ENCODE data around the gene FAM53B.
A peak's percentile ranks its signal among the peaks of the same experiment; 100 is the strongest.

The FAM53B gene

DNA sequence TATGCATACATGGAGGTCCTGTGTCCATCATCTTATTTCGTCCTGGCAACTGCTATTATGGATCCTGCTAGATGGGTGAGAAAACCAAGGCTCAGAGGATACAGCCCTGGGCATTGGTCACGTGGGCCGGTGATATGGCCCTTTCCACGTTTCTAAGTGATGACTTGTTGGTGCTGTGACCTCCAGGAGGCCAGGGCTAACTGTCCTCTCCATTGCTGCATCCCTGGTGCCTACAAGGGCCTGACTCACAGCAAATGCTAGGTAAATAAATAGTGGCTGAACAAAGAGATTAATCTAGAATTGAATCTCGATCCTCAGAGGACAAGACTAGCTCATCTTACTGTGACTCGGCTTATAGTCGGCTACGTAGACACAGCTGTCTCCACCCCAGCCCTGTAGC is 78.6 kb downstream of the FAM53B start:
- Histone ChIP-seq H3K4me3 (ENCODE audit: low read depth, low read length) (no peak overlapping the region), H4K12ac (ENCODE audit: low read depth, low read length) (no peak overlapping the region), H3K4ac (ENCODE audit: low read depth, low read length) (no peak overlapping the region), H3K27ac (ENCODE audit: low read depth, low read length) (no peak overlapping the region), H3K9me3 (ENCODE audit: insufficient read depth, low read depth, low read length) (no peaks in the 10 kb centered on the region), H2BK5ac (ENCODE audit: low read depth, low read length, poor library complexity) (no peak overlapping the region), H2AK5ac (ENCODE audit: low read length) (no peak overlapping the region), H3K4me1 (ENCODE audit: control insufficient read depth in 1 of 2, insufficient read depth in 2 of 2, low read length in 2 of 2) (peaks cover 3 to 11% of the 10 kb centered on the region in 2 experiments), H3K9ac (ENCODE audit: low read length) (no peak overlapping the region), H3K23ac (ENCODE audit: low read length) (no peak overlapping the region), H3K79me1 (ENCODE audit: low read length) (no peaks in the 10 kb centered on the region), H2BK12ac (ENCODE audit: low read length) (no peak overlapping the region), H4K91ac (ENCODE audit: low read depth, low read length) (no peak overlapping the region), H3K14ac (ENCODE audit: low read length) (no peak overlapping the region), H3K79me2 (ENCODE audit: control insufficient read depth, insufficient read depth, low read length, poor library complexity) (peaks cover 3% of the 10 kb centered on the region), H4K8ac (ENCODE audit: low read depth, low read length) (no peak overlapping the region), H3K18ac (ENCODE audit: low read length) (no peak overlapping the region), H3K27me3 (ENCODE audit: insufficient read depth, low read length) (no peaks in the 10 kb centered on the region), H2BK120ac (ENCODE audit: insufficient read depth, low read length, poor library complexity) (no peak overlapping the region), H3K36me3 (ENCODE audit: control insufficient read depth in 1 of 2, insufficient read depth in 2 of 2, low read length in 2 of 2) (peaks cover 7 to 9% of the 10 kb centered on the region in 2 experiments), H3K4me2 (ENCODE audit: low read length) (no peak overlapping the region), H2AFZ (ENCODE audit: insufficient read depth, low read length, poor library complexity) (no peak overlapping the region)
- DNase-seq = peak; percentile 44 to 60
- WGBS (ENCODE audit: extremely low coverage, insufficient coverage, insufficient read length) = no CpG with 5 or more reads among the region's 8 CpGs

GRCh38 chr10:124665091-124665490 is 79.1 kb downstream of the FAM53B start:
- no peak overlapping the region for H2BK120ac ChIP-seq (ENCODE audit: insufficient read depth, low read length, poor library complexity)
- no CpG with 5 or more reads among the region's 2 CpGs for WGBS (ENCODE audit: extremely low coverage, insufficient coverage, insufficient read length)
- no peak overlapping the region for H2BK5ac ChIP-seq (ENCODE audit: low read depth, low read length, poor library complexity)
- H3K23ac ChIP-seq (ENCODE audit: low read length) = no peak overlapping the region
- no peak overlapping the region for H3K9ac ChIP-seq (ENCODE audit: low read length)
- H3K27me3 ChIP-seq (ENCODE audit: insufficient read depth, low read length) = no peaks in the 10 kb centered on the region
- H3K14ac ChIP-seq (ENCODE audit: low read length) = no peak overlapping the region
- no peaks in the 10 kb centered on the region for H3K79me1 ChIP-seq (ENCODE audit: low read length)
- DNase-seq = no peak
- no peak overlapping the region for H3K4me3 ChIP-seq (ENCODE audit: low read depth, low read length)
- H3K4ac ChIP-seq (ENCODE audit: low read depth, low read length) = no peak overlapping the region
- peaks cover 3% of the 10 kb centered on the region for H3K79me2 ChIP-seq (ENCODE audit: control insufficient read depth, insufficient read depth, low read length, poor library complexity)
- H3K9me3 ChIP-seq (ENCODE audit: insufficient read depth, low read depth, low read length) = no peaks in the 10 kb centered on the region
- no peak overlapping the region for H4K91ac ChIP-seq (ENCODE audit: low read depth, low read length)
- H3K4me2 ChIP-seq (ENCODE audit: low read length) = no peak overlapping the region
- peaks cover 7 to 9% of the 10 kb centered on the region in 2 experiments for H3K36me3 ChIP-seq (ENCODE audit: control insufficient read depth in 1 of 2, insufficient read depth in 2 of 2, low read length in 2 of 2)
- no peak overlapping the region for H2AFZ ChIP-seq (ENCODE audit: insufficient read depth, low read length, poor library complexity)
- no peak overlapping the region for H2BK12ac ChIP-seq (ENCODE audit: low read length)
- H3K4me1 ChIP-seq (ENCODE audit: control insufficient read depth in 1 of 2, insufficient read depth in 2 of 2, low read length in 2 of 2) = peaks cover 3 to 7% of the 10 kb centered on the region in 2 experiments
- no peak overlapping the region for H3K27ac ChIP-seq (ENCODE audit: low read depth, low read length)
- H2AK5ac ChIP-seq (ENCODE audit: low read length) = no peak overlapping the region
- H3K18ac ChIP-seq (ENCODE audit: low read length) = no peak overlapping the region
- H4K12ac ChIP-seq (ENCODE audit: low read depth, low read length) = no peak overlapping the region
- H4K8ac ChIP-seq (ENCODE audit: low read depth, low read length) = no peak overlapping the region

DNA sequence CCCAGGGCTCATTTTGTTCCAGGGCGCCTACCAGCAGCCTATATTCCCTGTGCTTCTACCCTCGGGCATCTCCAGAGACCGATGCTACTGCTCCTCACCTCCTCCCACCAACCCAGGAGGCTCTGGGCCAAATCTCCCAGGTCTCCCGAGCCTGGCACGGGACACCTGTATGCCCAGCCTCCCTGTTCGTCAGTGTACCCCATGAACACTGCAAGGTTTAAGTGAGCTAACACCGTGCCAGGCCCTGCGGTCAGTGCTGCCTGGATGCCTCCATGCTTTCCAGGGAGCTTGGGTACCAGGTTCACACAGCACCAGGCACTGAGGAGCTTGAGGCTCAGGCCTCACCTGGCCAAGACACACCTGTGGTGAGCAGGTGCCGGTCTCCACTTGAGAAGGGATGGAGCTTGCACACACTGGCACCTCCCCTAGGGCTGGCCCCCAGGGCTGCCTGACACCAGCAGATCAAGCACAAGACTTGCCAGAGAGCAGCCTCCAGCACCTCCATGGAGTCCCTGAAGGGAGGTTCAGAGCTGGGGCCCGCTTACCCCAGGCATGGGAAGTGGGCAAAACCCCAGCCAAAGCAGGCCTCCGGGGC is 80.3 kb downstream of the FAM53B start:
- no peak overlapping the region for H2AFZ ChIP-seq (ENCODE audit: insufficient read depth, low read length, poor library complexity)
- H2BK5ac ChIP-seq (ENCODE audit: low read depth, low read length, poor library complexity) = no peak overlapping the region
- H4K8ac ChIP-seq (ENCODE audit: low read depth, low read length) = no peak overlapping the region
- DNase-seq = no peak
- H3K9me3 ChIP-seq (ENCODE audit: insufficient read depth, low read depth, low read length) = no peaks in the 10 kb centered on the region
- H3K14ac ChIP-seq (ENCODE audit: low read length) = no peak overlapping the region
- H3K18ac ChIP-seq (ENCODE audit: low read length) = no peak overlapping the region
- H3K4me1 ChIP-seq (ENCODE audit: control insufficient read depth in 1 of 2, insufficient read depth in 2 of 2, low read length in 2 of 2) = peaks cover 3 to 7% of the 10 kb centered on the region in 2 experiments
- no peak overlapping the region for H3K4me2 ChIP-seq (ENCODE audit: low read length)
- peaks cover 3% of the 10 kb centered on the region for H3K79me2 ChIP-seq (ENCODE audit: control insufficient read depth, insufficient read depth, low read length, poor library complexity)
- H3K36me3 ChIP-seq (ENCODE audit: control insufficient read depth in 1 of 2, insufficient read depth in 2 of 2, low read length in 2 of 2) = peaks cover 7 to 9% of the 10 kb centered on the region in 2 experiments
- H3K4ac ChIP-seq (ENCODE audit: low read depth, low read length) = no peak overlapping the region
- no peak overlapping the region for H2AK5ac ChIP-seq (ENCODE audit: low read length)
- H4K12ac ChIP-seq (ENCODE audit: low read depth, low read length) = no peak overlapping the region
- no peak overlapping the region for H2BK12ac ChIP-seq (ENCODE audit: low read length)
- no peak overlapping the region for H3K4me3 ChIP-seq (ENCODE audit: low read depth, low read length)
- no peak overlapping the region for H2BK120ac ChIP-seq (ENCODE audit: insufficient read depth, low read length, poor library complexity)
- H3K27ac ChIP-seq (ENCODE audit: low read depth, low read length) = no peak overlapping the region
- no peaks in the 10 kb centered on the region for H3K79me1 ChIP-seq (ENCODE audit: low read length)
- H3K9ac ChIP-seq (ENCODE audit: low read length) = no peak overlapping the region
- H3K27me3 ChIP-seq (ENCODE audit: insufficient read depth, low read length) = no peaks in the 10 kb centered on the region
- no peak overlapping the region for H3K23ac ChIP-seq (ENCODE audit: low read length)
- no peak overlapping the region for H4K91ac ChIP-seq (ENCODE audit: low read depth, low read length)
- no CpG with 5 or more reads among the region's 11 CpGs for WGBS (ENCODE audit: extremely low coverage, insufficient coverage, insufficient read length)

- H3K4ac ChIP-seq (ENCODE audit: low read depth, low read length) = no peak overlapping the region
- H3K9ac ChIP-seq (ENCODE audit: low read length) = no peak overlapping the region
- H4K12ac ChIP-seq (ENCODE audit: low read depth, low read length) = no peak overlapping the region
- no peak overlapping the region for H4K8ac ChIP-seq (ENCODE audit: low read depth, low read length)
- no peak overlapping the region for H3K18ac ChIP-seq (ENCODE audit: low read length)
- no peaks in the 10 kb centered on the region for H3K9me3 ChIP-seq (ENCODE audit: insufficient read depth, low read depth, low read length)
- H3K4me3 ChIP-seq (ENCODE audit: low read depth, low read length) = no peak overlapping the region
- H3K27me3 ChIP-seq (ENCODE audit: insufficient read depth, low read length) = no peaks in the 10 kb centered on the region
- no peaks in the 10 kb centered on the region for H3K79me2 ChIP-seq (ENCODE audit: control insufficient read depth, insufficient read depth, low read length, poor library complexity)
- no peak overlapping the region for H2BK12ac ChIP-seq (ENCODE audit: low read length)
- peaks cover 7 to 9% of the 10 kb centered on the region in 2 experiments for H3K36me3 ChIP-seq (ENCODE audit: control insufficient read depth in 1 of 2, insufficient read depth in 2 of 2, low read length in 2 of 2)
- no peak overlapping the region for H2BK5ac ChIP-seq (ENCODE audit: low read depth, low read length, poor library complexity)
- H2BK120ac ChIP-seq (ENCODE audit: insufficient read depth, low read length, poor library complexity) = no peak overlapping the region
- no peak overlapping the region for H3K23ac ChIP-seq (ENCODE audit: low read length)
- H2AK5ac ChIP-seq (ENCODE audit: low read length) = no peak overlapping the region
- H4K91ac ChIP-seq (ENCODE audit: low read depth, low read length) = no peak overlapping the region
- no peaks in the 10 kb centered on the region for H3K79me1 ChIP-seq (ENCODE audit: low read length)
- H2AFZ ChIP-seq (ENCODE audit: insufficient read depth, low read length, poor library complexity) = no peak overlapping the region
- no peak for DNase-seq
- WGBS (ENCODE audit: extremely low coverage, insufficient coverage, insufficient read length) = no CpG with 5 or more reads among the region's 8 CpGs
- no peak overlapping the region for H3K14ac ChIP-seq (ENCODE audit: low read length)
- H3K4me1 ChIP-seq (ENCODE audit: control insufficient read depth in 1 of 2, insufficient read depth in 2 of 2, low read length in 2 of 2) = peaks cover 3 to 7% of the 10 kb centered on the region in 2 experiments
- H3K4me2 ChIP-seq (ENCODE audit: low read length) = no peak overlapping the region
- no peak overlapping the region for H3K27ac ChIP-seq (ENCODE audit: low read depth, low read length)
Observed at GRCh38 chr10:124663228-124663627, 81.0 kb downstream of the FAM53B start.
